ENCODE results near the gene DDX24. TPM values are rescaled to one million over a fixed set of nuclear protein-coding genes. Genes with fewer than 3 reads are reported as not detected.

DDX24 gene
- total RNA-seq, 3 donors from 2014 or later: 287 to 321 (median 319) TPM

GRCh38 chr14:94052199-94052598 lies 28.8 kb downstream of the DDX24 start:
- no peak overlapping the region for H3K4me3 Mint-ChIP-seq
- no peaks in the 10 kb centered on the region for H3K9me3 Mint-ChIP-seq
- DNase-seq (no peak), ATAC-seq (no peak)
- no peaks in the 10 kb centered on the region for H3K27me3 Mint-ChIP-seq (ENCODE audit: low read depth)
- peaks cover 63% of the 10 kb centered on the region for H3K36me3 Mint-ChIP-seq (ENCODE audit: insufficient read depth)
- peaks cover 11% of the 10 kb centered on the region for H3K4me1 Mint-ChIP-seq (ENCODE audit: low read depth)

GRCh38 chr14:94051779-94052178 lies 29.2 kb downstream of the DDX24 start:
- no peak for DNase-seq
- no peak for ATAC-seq
- Mint-ChIP-seq H3K9me3 (no peaks in the 10 kb centered on the region), H3K36me3 (ENCODE audit: insufficient read depth) (peaks cover 63% of the 10 kb centered on the region), H3K27me3 (ENCODE audit: low read depth) (no peaks in the 10 kb centered on the region), H3K4me1 (ENCODE audit: low read depth) (peaks cover 7% of the 10 kb centered on the region), H3K4me3 (no peak overlapping the region)

- Mint-ChIP-seq H3K36me3 (ENCODE audit: insufficient read depth) (peaks cover 56% of the 10 kb centered on the region), H3K4me1 (ENCODE audit: low read depth) (peaks cover under 1% of the 10 kb centered on the region), H3K9me3 (no peaks in the 10 kb centered on the region), H3K27me3 (ENCODE audit: low read depth) (no peaks in the 10 kb centered on the region), H3K4me3 (peak overlapping the region; percentile 42)
- DNase-seq (no peak), ATAC-seq (no peak)
These were observed 29.9 kb downstream of the DDX24 start for GRCh38 chr14:94051115-94051514.

- Mint-ChIP-seq H3K27me3 (ENCODE audit: low read depth) (no peaks in the 10 kb centered on the region), H3K36me3 (ENCODE audit: insufficient read depth) (peaks cover 56% of the 10 kb centered on the region), H3K4me1 (ENCODE audit: low read depth) (no peaks in the 10 kb centered on the region), H3K9me3 (no peaks in the 10 kb centered on the region), H3K4me3 (no peak overlapping the region)
- DNase-seq (no peak), ATAC-seq (no peak)
These were observed 30.6 kb downstream of the DDX24 start for GRCh38 chr14:94050231-94050880.

GRCh38 chr14:94049625-94050023 lies 31.4 kb downstream of the DDX24 start:
- H3K4me1 Mint-ChIP-seq (ENCODE audit: low read depth): no peaks in the 10 kb centered on the region
- DNase-seq: no peak
- H3K27me3 Mint-ChIP-seq (ENCODE audit: low read depth): no peaks in the 10 kb centered on the region
- H3K9me3 Mint-ChIP-seq: no peaks in the 10 kb centered on the region
- H3K36me3 Mint-ChIP-seq (ENCODE audit: insufficient read depth): peaks cover 52% of the 10 kb centered on the region
- ATAC-seq: no peak
- H3K4me3 Mint-ChIP-seq: no peak overlapping the region

- Mint-ChIP-seq H3K36me3 (ENCODE audit: insufficient read depth) (peaks cover 49% of the 10 kb centered on the region), H3K27me3 (ENCODE audit: low read depth) (no peaks in the 10 kb centered on the region), H3K4me3 (no peak overlapping the region), H3K9me3 (no peaks in the 10 kb centered on the region), H3K4me1 (ENCODE audit: low read depth) (no peaks in the 10 kb centered on the region)
- ATAC-seq: no peak
- no peak for DNase-seq
These were observed 32.0 kb downstream of the DDX24 start for GRCh38 chr14:94048691-94049624.

- ATAC-seq: no peak
- H3K27me3 Mint-ChIP-seq (ENCODE audit: low read depth): no peaks in the 10 kb centered on the region
- no peak for DNase-seq
- H3K4me3 Mint-ChIP-seq: no peak overlapping the region
- H3K9me3 Mint-ChIP-seq: no peaks in the 10 kb centered on the region
- H3K36me3 Mint-ChIP-seq (ENCODE audit: insufficient read depth): peaks cover 47% of the 10 kb centered on the region
- H3K4me1 Mint-ChIP-seq (ENCODE audit: low read depth): no peaks in the 10 kb centered on the region
These were observed 33.4 kb downstream of the DDX24 start for GRCh38 chr14:94047581-94047980.

GRCh38 chr14:94046696-94047250 lies 34.2 kb downstream of the DDX24 start:
- no peaks in the 10 kb centered on the region for H3K4me1 Mint-ChIP-seq (ENCODE audit: low read depth)
- DNase-seq (no peak), ATAC-seq (no peak)
- no peak overlapping the region for H3K4me3 Mint-ChIP-seq
- H3K9me3 Mint-ChIP-seq: no peaks in the 10 kb centered on the region
- peaks cover 40% of the 10 kb centered on the region for H3K36me3 Mint-ChIP-seq (ENCODE audit: insufficient read depth)
- no peaks in the 10 kb centered on the region for H3K27me3 Mint-ChIP-seq (ENCODE audit: low read depth)

- Mint-ChIP-seq H3K36me3 (ENCODE audit: insufficient read depth) (peaks cover 31% of the 10 kb centered on the region), H3K4me3 (no peak overlapping the region), H3K27me3 (ENCODE audit: low read depth) (no peaks in the 10 kb centered on the region), H3K4me1 (ENCODE audit: low read depth) (no peaks in the 10 kb centered on the region), H3K9me3 (no peaks in the 10 kb centered on the region)
- DNase-seq (no peak), ATAC-seq (no peak)
These were observed 35.2 kb downstream of the DDX24 start for GRCh38 chr14:94045563-94046345.

GRCh38 chr14:94045101-94045500 lies 35.9 kb downstream of the DDX24 start:
- H3K4me1 Mint-ChIP-seq (ENCODE audit: low read depth): no peaks in the 10 kb centered on the region
- no peaks in the 10 kb centered on the region for H3K9me3 Mint-ChIP-seq
- peaks cover 25% of the 10 kb centered on the region for H3K36me3 Mint-ChIP-seq (ENCODE audit: insufficient read depth)
- ATAC-seq: no peak
- no peak for DNase-seq
- H3K27me3 Mint-ChIP-seq (ENCODE audit: low read depth): no peaks in the 10 kb centered on the region
- no peak overlapping the region for H3K4me3 Mint-ChIP-seq

GRCh38 chr14:94044476-94045091 lies 36.4 kb downstream of the DDX24 start:
- Mint-ChIP-seq H3K4me1 (ENCODE audit: low read depth) (no peaks in the 10 kb centered on the region), H3K9me3 (no peaks in the 10 kb centered on the region), H3K36me3 (ENCODE audit: insufficient read depth) (peaks cover 22% of the 10 kb centered on the region), H3K4me3 (no peak overlapping the region), H3K27me3 (ENCODE audit: low read depth) (no peaks in the 10 kb centered on the region)
- DNase-seq: no peak
- no peak for ATAC-seq

GRCh38 chr14:94043756-94044475 lies 37.1 kb downstream of the DDX24 start:
- DNase-seq (no peak), ATAC-seq (no peak)
- no peaks in the 10 kb centered on the region for H3K4me1 Mint-ChIP-seq (ENCODE audit: low read depth)
- H3K27me3 Mint-ChIP-seq (ENCODE audit: low read depth): no peaks in the 10 kb centered on the region
- no peak overlapping the region for H3K4me3 Mint-ChIP-seq
- H3K36me3 Mint-ChIP-seq (ENCODE audit: insufficient read depth): peaks cover 22% of the 10 kb centered on the region
- no peaks in the 10 kb centered on the region for H3K9me3 Mint-ChIP-seq

- no peak overlapping the region for H3K4me3 Mint-ChIP-seq
- H3K27me3 Mint-ChIP-seq (ENCODE audit: low read depth): no peaks in the 10 kb centered on the region
- no peaks in the 10 kb centered on the region for H3K9me3 Mint-ChIP-seq
- H3K4me1 Mint-ChIP-seq (ENCODE audit: low read depth): no peaks in the 10 kb centered on the region
- DNase-seq (no peak), ATAC-seq (peak in 1 of 2 donors; percentile 5)
- H3K36me3 Mint-ChIP-seq (ENCODE audit: insufficient read depth): peaks cover 18% of the 10 kb centered on the region
These were observed 37.8 kb downstream of the DDX24 start for GRCh38 chr14:94043111-94043755.
